Mucosa of rectum (tissue), 2 donors: ENCODE data around the gene VMP1.

ENCODE experiments used
- H3K27ac ChIP-seq, 2 donors: one replicate each; pipeline ENCODE4 v1.7.0; 2013; ENCODE audit warnings: inconsistent platforms in 2 of 2, low read depth in 2 of 2, low read length in 2 of 2
- H3K27me3 ChIP-seq, 2 donors: one replicate each; pipeline ENCODE4 v1.7.0; 2013; ENCODE audit warnings: low read length in 2 of 2; ENCODE audit not compliant: control insufficient read depth in 2 of 2, insufficient read depth in 2 of 2
- H3K36me3 ChIP-seq, 2 donors: one replicate each; pipeline ENCODE4 v1.7.0; 2013; ENCODE audit warnings: low read length in 2 of 2; ENCODE audit not compliant: control insufficient read depth in 2 of 2, insufficient read depth in 2 of 2
- H3K4me1 ChIP-seq, 2 donors: one replicate each; pipeline ENCODE4 v1.7.0; 2013; ENCODE audit warnings: low read length in 2 of 2, mild to moderate bottlenecking in 1 of 2; ENCODE audit not compliant: control insufficient read depth in 2 of 2, insufficient read depth in 2 of 2
- H3K4me3 ChIP-seq, 2 donors: one replicate each; pipeline ENCODE4 v1.7.0; 2013; ENCODE audit warnings: low read length in 2 of 2
- H3K9ac ChIP-seq, 2 donors: one replicate each; pipeline ENCODE4 v1.7.0; 2013; ENCODE audit warnings: low read length in 2 of 2, low read depth in 1 of 2, mild to moderate bottlenecking in 1 of 2
- H3K9me3 ChIP-seq, 2 donors: one replicate each; pipeline ENCODE4 v1.7.0; 2013; ENCODE audit warnings: low read length in 2 of 2; ENCODE audit not compliant: control insufficient read depth in 2 of 2
- donor health status: healthy.
- donor health status: Normal muscosa, but diverticular disease.

Gene VMP1

GRCh38 chr17:59723607-59724006 is 16.2 kb downstream of the VMP1 start:
- H3K4me1 ChIP-seq, result peaks cover 5 to 23% of the 10 kb centered on the region in 2 donors
- H3K36me3 ChIP-seq, result no peaks in the 10 kb centered on the region
- peak overlapping the region; percentile 43 to 46 for H3K4me3 ChIP-seq
- H3K9ac ChIP-seq, result peak overlapping the region in 1 of 2 donors; percentile 40
- peak overlapping the region; percentile 56 to 79 for H3K27ac ChIP-seq
- no peaks in the 10 kb centered on the region for H3K9me3 ChIP-seq
- no peaks in the 10 kb centered on the region for H3K27me3 ChIP-seq

- Histone ChIP-seq H3K9me3 (no peaks in the 10 kb centered on the region), H3K9ac (no peak overlapping the region), H3K27me3 (no peaks in the 10 kb centered on the region), H3K36me3 (no peaks in the 10 kb centered on the region), H3K4me3 (no peak overlapping the region), H3K4me1 (peaks cover 5 to 27% of the 10 kb centered on the region in 2 donors), H3K27ac (peak overlapping the region in 1 of 2 donors; percentile 9)
These were observed 18.2 kb downstream of the VMP1 start for GRCh38 chr17:59725691-59726090.

DNA sequence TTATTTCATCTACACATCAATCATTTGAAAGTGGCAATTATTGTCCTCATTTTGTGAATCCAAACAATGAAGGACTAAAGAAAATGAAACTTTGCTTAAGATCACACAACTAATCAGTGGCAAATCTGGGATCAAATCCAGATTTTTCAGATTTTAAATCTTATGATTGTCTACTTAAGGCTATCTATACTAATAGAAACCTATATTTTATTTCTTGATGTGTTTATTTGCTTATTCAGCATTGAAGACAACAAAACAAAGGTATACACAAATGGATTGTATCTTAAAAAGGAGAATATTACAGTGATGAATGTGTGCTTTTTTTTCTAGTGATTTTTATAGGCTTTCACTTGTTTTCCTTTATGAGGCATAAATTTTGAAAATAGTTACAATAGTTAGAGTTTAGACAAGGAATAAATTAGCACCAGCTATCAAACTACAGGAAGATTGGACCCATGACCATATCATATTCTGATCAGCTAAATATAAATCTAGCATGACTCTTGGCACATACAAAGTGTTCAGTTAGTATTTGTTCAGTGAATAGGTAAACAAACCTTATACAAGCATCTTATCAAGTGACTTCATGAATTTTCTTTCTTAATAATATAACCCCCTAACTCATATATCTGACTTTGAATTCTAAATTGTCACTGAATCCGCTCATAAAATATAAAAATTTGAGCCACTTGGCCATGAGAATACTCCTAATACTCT is 20.5 kb downstream of the VMP1 start:
- Histone ChIP-seq H3K9ac (no peak overlapping the region), H3K9me3 (no peaks in the 10 kb centered on the region), H3K4me1 (peaks cover 4 to 22% of the 10 kb centered on the region in 2 donors), H3K27me3 (no peaks in the 10 kb centered on the region), H3K27ac (no peak overlapping the region), H3K36me3 (no peaks in the 10 kb centered on the region), H3K4me3 (no peak overlapping the region)

GRCh38 chr17:59730268-59730834 is 22.9 kb downstream of the VMP1 start:
- peaks cover 14 to 31% of the 10 kb centered on the region in 2 donors for H3K4me1 ChIP-seq
- H3K9ac ChIP-seq, result no peak overlapping the region
- H3K27ac ChIP-seq, result no peak overlapping the region
- H3K36me3 ChIP-seq, result no peaks in the 10 kb centered on the region
- no peaks in the 10 kb centered on the region for H3K27me3 ChIP-seq
- H3K4me3 ChIP-seq, result no peak overlapping the region
- no peaks in the 10 kb centered on the region for H3K9me3 ChIP-seq

DNA sequence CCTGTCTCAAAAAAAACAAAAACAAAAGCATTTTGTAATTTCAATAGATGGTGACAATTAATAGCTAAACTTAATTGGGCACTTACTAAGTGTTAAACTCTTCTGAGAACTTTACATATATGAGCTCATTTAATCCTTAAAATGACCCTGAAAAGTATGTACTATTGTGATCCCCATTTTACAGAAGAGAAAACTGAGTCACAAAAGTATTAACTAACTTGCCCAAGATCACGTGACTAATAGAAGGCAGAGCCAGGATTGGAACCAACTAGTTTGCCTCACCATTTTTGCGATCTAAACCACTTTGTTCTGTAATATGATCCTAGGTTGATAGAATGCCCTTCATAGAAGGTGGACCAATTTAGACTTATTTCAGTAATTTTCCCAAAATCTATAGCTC is 26.2 kb downstream of the VMP1 start:
- H3K9ac ChIP-seq, result no peak overlapping the region
- H3K36me3 ChIP-seq, result no peaks in the 10 kb centered on the region
- peaks cover 15 to 41% of the 10 kb centered on the region in 2 donors for H3K4me1 ChIP-seq
- H3K4me3 ChIP-seq, result no peak overlapping the region
- H3K27ac ChIP-seq, result peak overlapping the region; percentile 49 to 79
- H3K9me3 ChIP-seq, result no peaks in the 10 kb centered on the region
- H3K27me3 ChIP-seq, result no peaks in the 10 kb centered on the region

GRCh38 chr17:59734226-59734625 is 26.8 kb downstream of the VMP1 start:
- Histone ChIP-seq H3K4me3 (no peak overlapping the region), H3K9ac (no peak overlapping the region), H3K36me3 (no peaks in the 10 kb centered on the region), H3K27ac (peak overlapping the region; percentile 49 to 79), H3K9me3 (no peaks in the 10 kb centered on the region), H3K27me3 (no peaks in the 10 kb centered on the region), H3K4me1 (peaks cover 15 to 37% of the 10 kb centered on the region in 2 donors)

GRCh38 chr17:59737324-59737723 is 29.9 kb downstream of the VMP1 start:
- Histone ChIP-seq H3K27me3 (no peaks in the 10 kb centered on the region), H3K9me3 (no peaks in the 10 kb centered on the region), H3K36me3 (peaks cover 0 to 3% of the 10 kb centered on the region in 2 donors), H3K27ac (no peak overlapping the region), H3K9ac (no peak overlapping the region), H3K4me3 (no peak overlapping the region), H3K4me1 (peaks cover 15 to 35% of the 10 kb centered on the region in 2 donors)

DNA sequence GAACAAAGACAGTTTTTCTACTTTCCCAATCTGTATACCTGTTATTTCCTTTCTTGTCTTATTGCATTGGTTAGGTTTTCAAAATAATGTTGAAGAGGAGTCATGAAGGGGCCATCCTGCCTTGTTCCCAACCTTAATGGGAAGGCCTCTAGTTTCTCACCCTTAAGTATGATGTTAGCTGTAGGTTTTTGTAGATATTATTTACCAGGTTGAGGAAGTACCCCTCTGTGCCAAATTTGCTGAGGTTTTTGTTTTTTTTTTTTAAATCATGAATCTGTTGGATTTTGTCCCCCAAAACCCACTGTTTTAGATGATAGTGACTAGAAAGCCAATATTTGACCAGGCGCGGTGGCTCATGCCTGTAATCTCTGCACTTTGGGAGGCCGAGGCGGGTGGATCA is 36.4 kb downstream of the VMP1 start:
- no peak overlapping the region for H3K27ac ChIP-seq
- H3K4me3 ChIP-seq, result no peak overlapping the region
- no peaks in the 10 kb centered on the region for H3K27me3 ChIP-seq
- no peaks in the 10 kb centered on the region for H3K9me3 ChIP-seq
- H3K4me1 ChIP-seq, result no peaks in the 10 kb centered on the region
- H3K36me3 ChIP-seq, result peaks cover 8 to 12% of the 10 kb centered on the region in 2 donors
- no peak overlapping the region for H3K9ac ChIP-seq

DNA sequence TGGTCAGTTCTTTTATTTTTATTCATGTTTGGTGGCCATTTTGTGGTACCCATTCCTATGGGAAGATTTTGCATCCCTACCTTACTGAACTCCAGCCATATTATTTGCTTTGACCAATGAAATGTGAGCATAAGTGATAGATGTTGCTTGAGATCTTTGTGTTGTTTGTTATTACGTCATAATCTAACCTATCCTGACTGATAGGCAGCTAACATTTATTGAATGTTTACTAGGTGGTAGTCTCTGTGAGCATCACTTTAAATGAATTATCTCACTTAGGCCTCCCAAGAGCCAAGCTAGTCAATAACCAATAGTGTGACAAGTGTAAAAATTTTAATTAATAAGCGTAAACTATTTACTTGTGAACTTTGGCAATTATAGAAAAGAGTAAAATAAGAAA is 37.6 kb downstream of the VMP1 start:
- H3K27me3 ChIP-seq, result no peaks in the 10 kb centered on the region

DNA sequence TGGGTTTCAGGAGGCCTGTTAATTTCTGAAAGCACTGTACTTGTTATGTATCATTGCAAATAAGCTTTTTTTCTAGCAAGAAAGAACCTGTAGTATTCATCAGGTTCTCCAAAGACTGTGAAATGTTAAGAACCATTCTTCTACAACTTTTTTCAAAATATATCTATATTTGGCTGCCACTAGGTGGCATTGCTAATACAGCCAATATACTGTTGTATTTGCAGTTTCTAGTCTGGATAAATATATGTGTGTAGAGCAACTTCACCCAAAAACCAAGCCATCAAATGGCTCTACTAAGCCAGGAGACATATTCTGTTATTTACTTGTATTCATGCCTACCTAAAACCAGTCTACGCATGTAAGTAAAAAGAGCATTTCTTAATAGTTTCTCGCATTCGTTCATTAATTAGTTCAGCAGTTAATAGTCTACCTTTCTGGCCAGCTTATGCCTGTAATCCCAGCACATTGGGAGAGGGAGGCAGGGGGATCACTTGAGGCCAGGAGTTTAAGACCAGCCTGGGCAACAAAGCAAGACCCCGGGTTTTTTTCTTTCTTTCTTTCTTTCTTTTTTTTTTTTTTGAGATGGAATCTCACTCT is 39.5 kb downstream of the VMP1 start:
- no peak overlapping the region for H3K27ac ChIP-seq
- peaks cover 8 to 9% of the 10 kb centered on the region in 2 donors for H3K36me3 ChIP-seq
- H3K4me3 ChIP-seq, result no peak overlapping the region
- no peaks in the 10 kb centered on the region for H3K27me3 ChIP-seq
- no peaks in the 10 kb centered on the region for H3K9me3 ChIP-seq
- no peaks in the 10 kb centered on the region for H3K4me1 ChIP-seq
- H3K9ac ChIP-seq, result no peak overlapping the region

More for the DNA sequence above, 37.6 kb downstream of the VMP1 start:
- Histone ChIP-seq H3K9me3 (no peaks in the 10 kb centered on the region), H3K36me3 (peaks cover 8 to 12% of the 10 kb centered on the region in 2 donors), H3K9ac (no peak overlapping the region), H3K4me3 (no peak overlapping the region), H3K27ac (no peak overlapping the region), H3K4me1 (no peaks in the 10 kb centered on the region)
